Thyroid gland (tissue), 4 donors: ENCODE measurements around the gene HAUS3.

Experiments
- CTCF ChIP-seq, 6 experiments: fragments of 200-600 bp in 3 of 6; fragments of 450-650 bp in 3 of 6; sonication (generic) in 3 of 6; IDR thresholded peaks; one replicate each; pipeline ENCODE4 v1.5.1; 2016 to 2019; ENCODE audit warnings: antibody characterized with exemption in 6 of 6, mild to moderate bottlenecking in 2 of 6, inconsistent platforms in 1 of 6, moderate library complexity in 1 of 6
- POLR2A ChIP-seq, 2 donors: fragments of 450-650 bp; IDR thresholded peaks; one replicate each; pipeline ENCODE4 v1.6.1; 2017; ENCODE audit warnings: antibody characterized with exemption in 2 of 2, mild to moderate bottlenecking in 2 of 2, moderate library complexity in 1 of 2

DNA sequence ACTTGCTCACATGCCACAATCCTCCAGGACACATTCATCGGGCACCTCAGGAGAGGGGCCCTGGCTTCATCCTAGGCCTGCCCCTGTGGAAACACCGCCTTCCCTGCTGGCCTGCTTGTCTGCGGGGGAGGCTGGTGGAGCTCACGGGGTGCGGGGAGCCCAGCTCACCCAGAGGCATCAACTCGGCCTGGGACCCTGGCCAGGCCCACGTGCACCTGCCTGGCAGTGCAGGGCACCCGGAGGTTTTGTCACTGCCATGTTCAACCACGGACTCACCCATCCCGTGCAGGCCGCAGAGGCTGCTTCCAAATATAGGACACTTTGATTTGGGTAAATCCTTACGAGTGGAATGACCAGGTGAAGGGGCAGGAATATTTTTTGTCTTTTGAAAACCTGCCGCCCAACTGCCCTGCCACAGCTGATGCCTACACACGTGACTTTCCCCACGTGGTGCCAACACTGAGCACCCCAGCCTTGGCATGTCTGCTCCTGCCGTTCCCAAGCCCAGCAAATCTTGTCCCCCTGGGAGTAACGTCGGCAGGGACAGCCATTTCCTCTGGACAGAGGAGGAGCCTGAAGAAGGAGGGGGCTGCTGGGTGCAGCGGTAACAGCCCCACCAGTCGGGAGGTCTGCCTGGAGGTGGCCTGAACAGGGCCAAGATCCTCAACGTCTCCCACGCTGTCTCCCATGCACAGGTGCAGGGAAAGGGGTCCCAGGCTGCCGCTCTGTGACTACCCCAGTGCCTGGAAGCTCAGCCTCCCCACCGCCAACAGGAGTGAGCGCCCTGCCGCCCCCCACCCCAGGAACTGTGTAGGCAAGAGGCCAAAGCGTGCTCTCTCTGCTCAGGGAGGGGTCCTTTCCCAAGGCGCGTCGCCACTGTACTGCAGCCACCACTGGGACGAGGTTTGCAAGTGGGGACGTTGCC lies 11.5 kb upstream of the HAUS3 start:
- TF ChIP-seq CTCF (IDR thresholded peaks at IDR 0.05) (no peak), POLR2A (IDR thresholded peaks at IDR 0.05) (no peak)
